Pancreas (tissue), 10 donors: ENCODE data around the gene FAM120A. TPM values are rescaled to one million over a fixed set of nuclear protein-coding genes. Genes with fewer than 3 reads are reported as not detected.

ENCODE experiments used
- ATAC-seq, 4 donors: fragments of 200-7000 bp; cut with Tn5 transposase; one replicate each; pipeline versions ENCODE4 v1.8.0 to v1.9.1; 2020; ENCODE audit warnings: mild to moderate bottlenecking in 4 of 4, moderate library complexity in 4 of 4
- DNase-seq, 6 donors: peaks; one replicate each; pipeline ENCODE4 v3.0.0-alpha.2; 2020
- FAIRE-seq: peaks from 2 replicates; lab custom pipeline; 2012; peaks lifted over from hg19 to GRCh38; lab: Jason Lieb, UNC
- H3K27ac ChIP-seq, 4 donors: fragments of 200-600 bp; sonication (generic); 1 replicate in 3 of 4; 2 replicates in 1 of 4; pipeline versions ENCODE4 v1.5.0 to v1.8.0; 2020
- H3K27me3 ChIP-seq, 4 donors: fragments of 200-600 bp; one replicate each; pipeline ENCODE4 v1.8.0; 2021
- H3K36me3 ChIP-seq, 3 donors: fragments of 200-600 bp; sonication (generic) in 1 of 3; one replicate each; pipeline versions ENCODE4 v1.5.0 to v1.8.0; 2020 to 2021
- H3K4me1 ChIP-seq, 3 donors: fragments of 200-600 bp; one replicate each; pipeline ENCODE4 v1.8.0; 2021
- H3K4me3 ChIP-seq, 4 donors: fragments of 200-600 bp; sonication (generic) in 2 of 4; one replicate each; pipeline versions ENCODE4 v1.5.0 to v1.8.0; 2020 to 2021
- H3K9me3 ChIP-seq, 4 donors: fragments of 200-600 bp; one replicate each; pipeline ENCODE4 v1.8.0; 2021
- CTCF ChIP-seq, 4 donors: fragments of 200-600 bp; sonication (generic) in 3 of 4; IDR thresholded peaks; one replicate each; pipeline versions ENCODE4 v1.5.0 to v1.8.0; 2021; ENCODE audit warnings: antibody characterized with exemption in 4 of 4
- WGBS, 2 donors: extraction: QIAGEN DNeasy Blood & Tissue Kit; methylation state at CpG; one replicate each; pipeline ENCODE4 v1.1.7; 2013; 5-methylcytosine and 5-hydroxymethylcytosine counted together
- intact Hi-C, 3 donors: fragments of 100-400 bp; cut with DNase I; formaldehyde crosslinking; loops; one replicate each; pipeline versions ENCODE4 v1.11.1 to v1.14.2; 2022
- polyA plus RNA-seq, 2 donors: library from polyadenylated mRNA; stranded (reverse); fragments of 200-250 nt; gene quantifications; one replicate each; pipeline ENCODE4 v1.2.3, GENCODE V29; 2013
- total RNA-seq, 6 donors: library from RNA; stranded (reverse); fragmentation: NEBNext Ultra II Directional in 4 of 6; extraction: Animal tissue kit (Norgen Biotek cat#: 25700) in 4 of 6; gene quantifications; one replicate each; pipeline versions ENCODE4 v1.2.1 to v1.2.4, GENCODE V29; 2021 to 2023
- donor health status: healthy with polysubstance abuse.
- donor health status: DM: no; HTN: no; CAD: no; lungs with moderate emphysema.
- donor health status: DM: no; HTN: no; CAD: no.
- donor health status: control.
- donor health status: control.
- donor health status: Bipolar disorder and iron deficiency.
- donor health status: DM: yes; HTN: yes; CAD: no.
- donor health status: DM: no; HTN: no; CAD: no.
- donor health status: DM: no; HTN: no; CAD: no.
- donor health status: DM: yes; HTN: yes; CAD: no.

Gene FAM120A
- total and polyA plus RNA-seq, 8 donors, result 24.2 to 66.4 (median 54.0) TPM

- Histone ChIP-seq H3K4me3 (no peak overlapping the region), H3K4me1 (peaks cover 0 to 8% (median 5%) of the 10 kb centered on the region in 3 donors), H3K9me3 (no peaks in the 10 kb centered on the region), H3K27ac (no peak overlapping the region), H3K36me3 (peaks cover 0 to 14% (median 6%) of the 10 kb centered on the region in 3 donors), H3K27me3 (no peaks in the 10 kb centered on the region)
- TF ChIP-seq CTCF (IDR thresholded peaks at IDR 0.05), result no peak
- DNase-seq (no peak), ATAC-seq (no peak), FAIRE-seq (no peak)
- intact Hi-C loops, result no loop called here
- WGBS, 2 donors, result 67 to 68% methylated on average over 3 of the region's 3 CpGs
These were observed 40.2 kb downstream of the FAM120A start for GRCh38 chr9:93491593-93492232.

DNA sequence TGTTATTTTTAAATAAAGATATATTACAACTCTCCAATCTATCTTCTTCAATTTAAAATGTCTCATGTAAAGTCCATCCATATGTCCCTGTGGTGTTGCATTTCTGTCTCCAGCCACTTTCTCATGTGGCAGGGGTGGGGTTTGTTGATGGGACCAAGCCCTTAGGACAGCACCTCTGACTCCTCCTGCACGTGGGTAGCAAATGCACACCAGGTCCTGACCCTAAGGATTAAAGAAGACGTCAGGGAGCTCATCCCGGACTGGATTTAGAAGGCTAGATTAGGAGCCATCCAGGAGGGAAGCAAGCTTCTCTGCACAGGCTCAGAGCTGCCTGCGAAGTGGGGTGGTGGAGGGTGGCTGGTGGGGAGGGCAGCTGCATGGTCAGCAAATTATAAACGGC lies 40.8 kb downstream of the FAM120A start:
- WGBS, 2 donors, result 66 to 75% methylated on average over 5 of the region's 5 CpGs
- Histone ChIP-seq H3K4me1 (peaks cover 0 to 8% (median 5%) of the 10 kb centered on the region in 3 donors), H3K36me3 (peaks cover 0 to 18% (median 6%) of the 10 kb centered on the region in 3 donors), H3K4me3 (no peak overlapping the region), H3K27ac (no peak overlapping the region), H3K27me3 (no peaks in the 10 kb centered on the region), H3K9me3 (no peaks in the 10 kb centered on the region)
- FAIRE-seq (no peak), ATAC-seq (no peak), DNase-seq (no peak)
- TF ChIP-seq CTCF (IDR thresholded peaks at IDR 0.05), result no peak
- intact Hi-C loops, result no loop called here

DNA sequence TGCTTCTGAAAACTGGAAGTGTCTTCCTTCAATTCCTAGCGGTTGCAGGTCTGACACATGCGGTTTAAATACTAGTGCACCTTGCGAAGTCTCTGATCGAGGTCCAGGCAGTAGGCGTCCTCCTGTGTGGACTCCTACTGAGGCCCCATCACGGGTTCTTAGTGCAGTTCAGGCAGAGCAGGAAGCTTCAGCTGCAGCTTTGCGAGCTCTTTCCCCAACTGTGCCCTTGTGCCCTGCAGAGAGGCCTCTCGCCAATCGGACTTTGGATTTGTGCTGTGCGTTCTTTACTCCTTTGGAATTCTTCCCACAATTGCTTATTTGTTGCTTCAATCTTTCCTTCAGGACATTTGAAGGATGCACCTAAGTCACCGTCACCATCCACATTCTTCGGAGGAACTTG lies 42.5 kb downstream of the FAM120A start:
- no peaks in the 10 kb centered on the region for H3K27me3 ChIP-seq
- peaks cover 0 to 8% (median 5%) of the 10 kb centered on the region in 3 donors for H3K4me1 ChIP-seq
- intact Hi-C loops, result no loop called here
- FAIRE-seq (no peak), ATAC-seq (no peak), DNase-seq (no peak)
- 92 to 94% methylated on average over 12 of the region's 12 CpGs for WGBS, 2 donors
- no peaks in the 10 kb centered on the region for H3K9me3 ChIP-seq
- no peak overlapping the region for H3K27ac ChIP-seq
- no peak for TF ChIP-seq CTCF (IDR thresholded peaks at IDR 0.05)
- peaks cover 0 to 27% (median 14%) of the 10 kb centered on the region in 3 donors for H3K36me3 ChIP-seq
- no peak overlapping the region for H3K4me3 ChIP-seq

- no peaks in the 10 kb centered on the region for H3K9me3 ChIP-seq
- FAIRE-seq (no peak), ATAC-seq (no peak), DNase-seq (no peak)
- peaks cover 0 to 15% (median 4%) of the 10 kb centered on the region in 3 donors for H3K4me1 ChIP-seq
- H3K27ac ChIP-seq, result no peak overlapping the region
- intact Hi-C loops, result no loop called here
- H3K4me3 ChIP-seq, result no peak overlapping the region
- 89 to 93% methylated on average over 3 of the region's 3 CpGs for WGBS, 2 donors
- TF ChIP-seq CTCF (IDR thresholded peaks at IDR 0.05), result no peak
- H3K27me3 ChIP-seq, result no peaks in the 10 kb centered on the region
- H3K36me3 ChIP-seq, result peaks cover 0 to 32% (median 14%) of the 10 kb centered on the region in 3 donors
These were observed 44.8 kb downstream of the FAM120A start for GRCh38 chr9:93496285-93496684.
